ENCODE measurements around the gene LYPD6B.

Gene LYPD6B

GRCh38 chr2:149175956-149176355 lies 137.5 kb downstream of the LYPD6B start:
- peaks cover 8% of the 10 kb centered on the region; the same call in 1 of the 2 replicates for H3K9me3 ChIP-seq (ENCODE audit: control insufficient read depth, insufficient read depth, low read depth, low read length)
- no peak overlapping the region for H3K9ac ChIP-seq (ENCODE audit: low read length)
- no peaks in the 10 kb centered on the region for H3K36me3 ChIP-seq (ENCODE audit: control insufficient read depth, insufficient read depth, low read length)
- H3K27ac ChIP-seq (ENCODE audit: low read depth, low read length): no peak overlapping the region
- no peaks in the 10 kb centered on the region for H3K27me3 ChIP-seq (ENCODE audit: control insufficient read depth, insufficient read depth, low read length)
- peaks cover 6% of the 10 kb centered on the region; the same call in 1 of the 2 replicates for H3K4me1 ChIP-seq (ENCODE audit: control insufficient read depth, insufficient read depth, low read length)
- H3K4me3 ChIP-seq (ENCODE audit: low read depth, low read length): no peak overlapping the region

- peaks cover 6% of the 10 kb centered on the region; the same call in 1 of the 2 replicates for H3K4me1 ChIP-seq (ENCODE audit: control insufficient read depth, insufficient read depth, low read length)
- no peaks in the 10 kb centered on the region for H3K36me3 ChIP-seq (ENCODE audit: control insufficient read depth, insufficient read depth, low read length)
- no peaks in the 10 kb centered on the region for H3K9me3 ChIP-seq (ENCODE audit: control insufficient read depth, insufficient read depth, low read depth, low read length)
- no peaks in the 10 kb centered on the region for H3K27me3 ChIP-seq (ENCODE audit: control insufficient read depth, insufficient read depth, low read length)
- no peak overlapping the region for H3K4me3 ChIP-seq (ENCODE audit: low read depth, low read length)
- H3K9ac ChIP-seq (ENCODE audit: low read length): no peak overlapping the region
- H3K27ac ChIP-seq (ENCODE audit: low read depth, low read length): no peak overlapping the region
Observed at GRCh38 chr2:149178612-149179011, 140.1 kb downstream of the LYPD6B start.

GRCh38 chr2:149180226-149180875 lies 141.9 kb downstream of the LYPD6B start:
- Histone ChIP-seq H3K27ac (ENCODE audit: low read depth, low read length) (no peak overlapping the region), H3K4me3 (ENCODE audit: low read depth, low read length) (no peak overlapping the region), H3K27me3 (ENCODE audit: control insufficient read depth, insufficient read depth, low read length) (no peaks in the 10 kb centered on the region), H3K9me3 (ENCODE audit: control insufficient read depth, insufficient read depth, low read depth, low read length) (no peaks in the 10 kb centered on the region), H3K36me3 (ENCODE audit: control insufficient read depth, insufficient read depth, low read length) (no peaks in the 10 kb centered on the region), H3K4me1 (ENCODE audit: control insufficient read depth, insufficient read depth, low read length) (peaks cover 6% of the 10 kb centered on the region; the same call in 1 of the 2 replicates), H3K9ac (ENCODE audit: low read length) (no peak overlapping the region)

GRCh38 chr2:149183187-149183586 lies 144.7 kb downstream of the LYPD6B start:
- H3K9ac ChIP-seq (ENCODE audit: low read length): no peak overlapping the region
- no peak overlapping the region for H3K4me3 ChIP-seq (ENCODE audit: low read depth, low read length)

GRCh38 chr2:149184991-149185390 lies 146.5 kb downstream of the LYPD6B start:
- H3K4me1 ChIP-seq (ENCODE audit: control insufficient read depth, insufficient read depth, low read length): peaks cover 6% of the 10 kb centered on the region; the same call in 1 of the 2 replicates
- H3K9me3 ChIP-seq (ENCODE audit: control insufficient read depth, insufficient read depth, low read depth, low read length): no peaks in the 10 kb centered on the region
- no peak overlapping the region for H3K4me3 ChIP-seq (ENCODE audit: low read depth, low read length)
- H3K36me3 ChIP-seq (ENCODE audit: control insufficient read depth, insufficient read depth, low read length): no peaks in the 10 kb centered on the region
- no peak overlapping the region for H3K9ac ChIP-seq (ENCODE audit: low read length)
- H3K27ac ChIP-seq (ENCODE audit: low read depth, low read length): no peak overlapping the region
- no peaks in the 10 kb centered on the region for H3K27me3 ChIP-seq (ENCODE audit: control insufficient read depth, insufficient read depth, low read length)

More at GRCh38 chr2:149183187-149183586, 144.7 kb downstream of the LYPD6B start:
- no peaks in the 10 kb centered on the region for H3K36me3 ChIP-seq (ENCODE audit: control insufficient read depth, insufficient read depth, low read length)
- no peaks in the 10 kb centered on the region for H3K9me3 ChIP-seq (ENCODE audit: control insufficient read depth, insufficient read depth, low read depth, low read length)
- no peaks in the 10 kb centered on the region for H3K27me3 ChIP-seq (ENCODE audit: control insufficient read depth, insufficient read depth, low read length)
- H3K4me1 ChIP-seq (ENCODE audit: control insufficient read depth, insufficient read depth, low read length): peaks cover 6% of the 10 kb centered on the region; the same call in 1 of the 2 replicates
- no peak overlapping the region for H3K27ac ChIP-seq (ENCODE audit: low read depth, low read length)

GRCh38 chr2:149185942-149186490 lies 147.5 kb downstream of the LYPD6B start:
- Histone ChIP-seq H3K36me3 (ENCODE audit: control insufficient read depth, insufficient read depth, low read length) (no peaks in the 10 kb centered on the region), H3K27me3 (ENCODE audit: control insufficient read depth, insufficient read depth, low read length) (no peaks in the 10 kb centered on the region), H3K4me1 (ENCODE audit: control insufficient read depth, insufficient read depth, low read length) (no peaks in the 10 kb centered on the region), H3K9me3 (ENCODE audit: control insufficient read depth, insufficient read depth, low read depth, low read length) (no peaks in the 10 kb centered on the region), H3K27ac (ENCODE audit: low read depth, low read length) (no peak overlapping the region), H3K9ac (ENCODE audit: low read length) (no peak overlapping the region), H3K4me3 (ENCODE audit: low read depth, low read length) (no peak overlapping the region)

GRCh38 chr2:149187057-149187456 lies 148.6 kb downstream of the LYPD6B start:
- no peak overlapping the region for H3K27ac ChIP-seq (ENCODE audit: low read depth, low read length)

GRCh38 chr2:149188291-149188690 lies 149.8 kb downstream of the LYPD6B start:
- no peaks in the 10 kb centered on the region for H3K36me3 ChIP-seq (ENCODE audit: control insufficient read depth, insufficient read depth, low read length)
- no peaks in the 10 kb centered on the region for H3K4me1 ChIP-seq (ENCODE audit: control insufficient read depth, insufficient read depth, low read length)
- H3K4me3 ChIP-seq (ENCODE audit: low read depth, low read length): no peak overlapping the region
- H3K9ac ChIP-seq (ENCODE audit: low read length): no peak overlapping the region
- H3K27me3 ChIP-seq (ENCODE audit: control insufficient read depth, insufficient read depth, low read length): no peaks in the 10 kb centered on the region
- H3K9me3 ChIP-seq (ENCODE audit: control insufficient read depth, insufficient read depth, low read depth, low read length): no peaks in the 10 kb centered on the region
- no peak overlapping the region for H3K27ac ChIP-seq (ENCODE audit: low read depth, low read length)

More at GRCh38 chr2:149187057-149187456, 148.6 kb downstream of the LYPD6B start:
- no peaks in the 10 kb centered on the region for H3K36me3 ChIP-seq (ENCODE audit: control insufficient read depth, insufficient read depth, low read length)
- H3K9ac ChIP-seq (ENCODE audit: low read length): no peak overlapping the region
- H3K9me3 ChIP-seq (ENCODE audit: control insufficient read depth, insufficient read depth, low read depth, low read length): no peaks in the 10 kb centered on the region
- no peak overlapping the region for H3K4me3 ChIP-seq (ENCODE audit: low read depth, low read length)
- H3K27me3 ChIP-seq (ENCODE audit: control insufficient read depth, insufficient read depth, low read length): no peaks in the 10 kb centered on the region
- no peaks in the 10 kb centered on the region for H3K4me1 ChIP-seq (ENCODE audit: control insufficient read depth, insufficient read depth, low read length)

- H3K4me1 ChIP-seq (ENCODE audit: control insufficient read depth, insufficient read depth, low read length): no peaks in the 10 kb centered on the region
- no peak overlapping the region for H3K4me3 ChIP-seq (ENCODE audit: low read depth, low read length)
- no peaks in the 10 kb centered on the region for H3K27me3 ChIP-seq (ENCODE audit: control insufficient read depth, insufficient read depth, low read length)
- H3K27ac ChIP-seq (ENCODE audit: low read depth, low read length): no peak overlapping the region
- H3K9ac ChIP-seq (ENCODE audit: low read length): no peak overlapping the region
- H3K36me3 ChIP-seq (ENCODE audit: control insufficient read depth, insufficient read depth, low read length): no peaks in the 10 kb centered on the region
- no peaks in the 10 kb centered on the region for H3K9me3 ChIP-seq (ENCODE audit: control insufficient read depth, insufficient read depth, low read depth, low read length)
Observed at GRCh38 chr2:149189769-149190168, 151.3 kb downstream of the LYPD6B start.

- Histone ChIP-seq H3K36me3 (ENCODE audit: control insufficient read depth, insufficient read depth, low read length) (no peaks in the 10 kb centered on the region), H3K27ac (ENCODE audit: low read depth, low read length) (no peak overlapping the region), H3K4me3 (ENCODE audit: low read depth, low read length) (no peak overlapping the region), H3K4me1 (ENCODE audit: control insufficient read depth, insufficient read depth, low read length) (no peaks in the 10 kb centered on the region), H3K9me3 (ENCODE audit: control insufficient read depth, insufficient read depth, low read depth, low read length) (no peaks in the 10 kb centered on the region), H3K27me3 (ENCODE audit: control insufficient read depth, insufficient read depth, low read length) (no peaks in the 10 kb centered on the region), H3K9ac (ENCODE audit: low read length) (no peak overlapping the region)
Observed at GRCh38 chr2:149191915-149192314, 153.4 kb downstream of the LYPD6B start.

- Histone ChIP-seq H3K4me1 (ENCODE audit: control insufficient read depth, insufficient read depth, low read length) (no peaks in the 10 kb centered on the region), H3K27me3 (ENCODE audit: control insufficient read depth, insufficient read depth, low read length) (no peaks in the 10 kb centered on the region), H3K27ac (ENCODE audit: low read depth, low read length) (no peak overlapping the region), H3K4me3 (ENCODE audit: low read depth, low read length) (no peak overlapping the region), H3K9ac (ENCODE audit: low read length) (no peak overlapping the region), H3K36me3 (ENCODE audit: control insufficient read depth, insufficient read depth, low read length) (no peaks in the 10 kb centered on the region), H3K9me3 (ENCODE audit: control insufficient read depth, insufficient read depth, low read depth, low read length) (no peaks in the 10 kb centered on the region)
Observed at GRCh38 chr2:149192427-149192826, 153.9 kb downstream of the LYPD6B start.

All from HUES6 (cell line).